Right cardiac atrium (tissue), 5 donors: ENCODE measurements around the gene PRKCA. TPM values are rescaled to one million over a fixed set of nuclear protein-coding genes. Genes with fewer than 3 reads are reported as not detected.

ENCODE experiments used
- ATAC-seq, 2 donors: fragments of 200-7000 bp; cut with Tn5 transposase; one replicate each; pipeline versions ENCODE4 v1.8.0 to v1.9.1; 2020; ENCODE audit warnings: moderate library complexity in 2 of 2, mild to moderate bottlenecking in 1 of 2
- DNase-seq, 3 donors: peaks; one replicate each; pipeline ENCODE4 v3.0.0-alpha.2; 2020
- H3K27ac ChIP-seq: one replicate; pipeline ENCODE4 v1.5.1; 2013; ENCODE audit warnings: mild to moderate bottlenecking, low read length, control low read depth, moderate library complexity
- H3K27me3 ChIP-seq: one replicate; pipeline ENCODE4 v1.6.1; 2013; ENCODE audit not compliant: control insufficient read depth, insufficient read depth
- H3K4me1 ChIP-seq: one replicate; pipeline ENCODE4 v1.6.1; 2013; ENCODE audit warnings: low read length; ENCODE audit not compliant: control insufficient read depth, insufficient read depth
- H3K4me3 ChIP-seq: one replicate; pipeline ENCODE4 v1.5.1; 2013; ENCODE audit warnings: low read length, control low read depth
- H3K9me3 ChIP-seq: one replicate; pipeline ENCODE4 v1.6.1; 2013; ENCODE audit warnings: low read length; ENCODE audit not compliant: control insufficient read depth
- WGBS: extraction: QIAGEN DNeasy Blood & Tissue Kit; methylation state at CpG from one replicate; pipeline ENCODE4 v1.1.7; 2013; 5-methylcytosine and 5-hydroxymethylcytosine counted together
- intact Hi-C, 4 donors: fragments of 100-400 bp; cut with DNase I; formaldehyde crosslinking; loops; one replicate each; pipeline versions ENCODE4 v1.11.0 to v1.14.0; 2022 to 2023
- polyA plus RNA-seq: library from polyadenylated mRNA; stranded (reverse); fragments of 200-250 nt; gene quantifications from one replicate; pipeline ENCODE4 v1.2.3, GENCODE V29; 2013
- total RNA-seq, 4 donors: library from RNA; stranded (reverse); fragmentation: NEBNext Ultra II Directional; extraction: Animal tissue kit (Norgen Biotek cat#: 25700); gene quantifications; one replicate each; pipeline ENCODE4 v1.2.1, GENCODE V29; 2021
- donor health status: healthy with polysubstance abuse.
- donor health status: DM: no; HTN: yes; CAD: no.
- donor health status: DM: no; HTN: no; CAD: no.
- donor health status: DM: no; HTN: yes; CAD: no; lungs with severe emphysema.
- donor health status: DM: yes; HTN: yes; CAD: no.

Gene PRKCA
- total and polyA plus RNA-seq, 5 donors = 2.2 to 8.0 (median 6.8) TPM

DNA sequence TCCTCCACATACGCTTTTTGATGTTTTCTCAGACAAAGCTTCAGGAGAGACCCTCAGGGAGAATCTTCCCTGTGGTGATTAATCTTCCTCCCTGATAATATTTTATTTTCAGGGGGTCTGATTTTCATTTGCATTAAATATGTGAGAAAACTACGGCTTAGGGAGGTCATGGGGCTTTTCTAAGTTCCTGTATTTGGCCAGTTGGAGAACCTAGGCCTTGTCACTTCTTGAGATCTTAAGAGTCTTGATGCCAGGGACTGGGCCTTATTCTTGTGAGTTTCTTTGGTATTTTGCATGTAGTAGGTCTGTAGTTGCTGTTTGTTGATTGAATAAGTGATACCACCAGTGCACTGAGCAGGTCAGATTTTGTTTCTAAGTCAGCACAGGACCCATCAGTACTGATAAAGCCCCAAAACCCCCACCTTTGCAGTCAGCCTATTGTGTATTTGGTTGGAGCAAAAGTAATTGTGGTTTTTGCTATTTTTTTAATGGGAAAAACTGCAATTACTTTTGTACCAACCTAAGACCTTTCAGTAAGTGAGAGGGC lies 130.1 kb downstream of the PRKCA start:
- Histone ChIP-seq H3K4me3 (no peak overlapping the region), H3K27ac (no peak overlapping the region), H3K27me3 (no peaks in the 10 kb centered on the region), H3K4me1 (no peaks in the 10 kb centered on the region), H3K9me3 (no peaks in the 10 kb centered on the region)
- ATAC-seq (no peak), DNase-seq (no peak)
- intact Hi-C loops = no loop called here
- 45% methylated on average over 2 of the region's 2 CpGs for whole genome bisulfite sequencing

DNA sequence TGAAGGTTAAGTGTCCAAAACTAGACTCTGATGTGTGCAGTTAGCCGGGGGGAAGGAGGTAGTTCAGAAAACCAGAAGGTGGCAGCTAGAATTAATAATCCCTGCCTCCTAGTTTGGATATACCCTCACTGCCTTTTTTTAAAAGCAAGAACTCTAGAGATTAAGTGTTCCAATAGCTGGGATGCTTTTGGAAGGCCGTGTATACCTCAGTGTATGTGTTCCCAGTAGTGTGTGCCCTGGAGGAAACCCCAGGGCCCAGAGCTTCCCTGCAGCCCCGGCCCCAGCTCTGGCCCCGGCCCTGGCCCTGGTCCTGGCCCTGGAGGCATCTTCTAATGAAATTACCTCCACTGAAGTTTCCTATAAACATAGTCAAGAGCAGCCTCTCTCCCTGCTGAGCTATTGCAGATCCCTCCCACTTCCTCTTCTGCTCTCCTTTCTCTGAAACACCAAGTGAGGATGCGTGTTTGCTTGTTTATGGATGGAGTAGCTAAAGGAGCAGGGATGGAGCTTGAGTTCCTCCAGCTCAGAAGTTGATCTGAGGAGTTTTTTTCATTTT lies 130.7 kb downstream of the PRKCA start:
- no peak overlapping the region for H3K4me3 ChIP-seq
- intact Hi-C loops = no loop called here
- ATAC-seq (no peak), DNase-seq (no peak)
- H3K27me3 ChIP-seq = no peaks in the 10 kb centered on the region
- H3K4me1 ChIP-seq = no peaks in the 10 kb centered on the region
- no peaks in the 10 kb centered on the region for H3K9me3 ChIP-seq
- no peak overlapping the region for H3K27ac ChIP-seq
- 70% methylated on average over 5 of the region's 5 CpGs for WGBS

DNA sequence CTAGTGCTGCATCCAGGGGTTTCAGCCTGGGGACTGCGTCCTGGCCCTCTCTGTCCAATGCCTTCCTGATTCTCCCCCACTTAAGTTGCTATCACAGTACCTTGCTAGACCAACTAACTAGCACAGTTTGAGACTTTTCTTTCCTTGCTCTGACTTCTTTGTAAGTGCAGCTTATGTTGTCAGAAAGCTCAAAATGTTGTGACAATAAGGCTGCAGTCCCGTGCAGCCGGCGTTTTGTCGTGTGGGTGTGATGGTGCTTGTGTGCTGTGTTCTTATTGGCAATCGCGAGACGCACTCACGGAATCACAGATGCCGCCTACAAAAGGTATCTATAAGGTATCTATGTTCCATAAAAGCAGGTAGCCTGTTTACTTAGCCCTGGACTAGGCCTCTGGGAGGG lies 132.8 kb downstream of the PRKCA start:
- WGBS = 97% methylated on average over 10 of the region's 10 CpGs
- Histone ChIP-seq H3K4me3 (no peak overlapping the region), H3K27me3 (no peaks in the 10 kb centered on the region), H3K27ac (no peak overlapping the region), H3K4me1 (no peaks in the 10 kb centered on the region), H3K9me3 (no peaks in the 10 kb centered on the region)
- ATAC-seq (no peak), DNase-seq (no peak)
- intact Hi-C loops = no loop called here

DNA sequence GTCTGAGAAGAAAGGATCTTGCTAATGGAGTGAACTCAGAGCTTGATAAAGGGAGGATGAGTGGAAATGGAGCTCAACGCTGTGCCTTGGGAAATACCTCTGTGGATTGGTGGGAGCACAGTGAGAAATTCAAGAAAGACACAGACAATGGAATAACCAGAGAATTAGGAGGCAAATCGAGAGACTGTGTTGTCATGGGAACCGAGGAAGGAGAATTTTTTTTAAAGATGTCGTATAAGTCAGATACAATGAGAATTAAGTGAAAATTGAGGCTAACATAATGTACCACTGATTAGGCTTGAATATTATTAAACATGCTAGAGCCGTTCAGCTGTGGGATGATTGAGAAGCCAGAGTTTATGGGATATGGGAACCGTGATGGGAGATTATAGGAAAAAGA lies 134.2 kb downstream of the PRKCA start:
- ATAC-seq (no peak), DNase-seq (no peak)
- 84% methylated on average over 6 of the region's 6 CpGs for WGBS
- Histone ChIP-seq H3K4me1 (no peaks in the 10 kb centered on the region), H3K9me3 (no peaks in the 10 kb centered on the region), H3K27ac (no peak overlapping the region), H3K4me3 (no peak overlapping the region), H3K27me3 (no peaks in the 10 kb centered on the region)
- intact Hi-C loops = no loop called here

DNA sequence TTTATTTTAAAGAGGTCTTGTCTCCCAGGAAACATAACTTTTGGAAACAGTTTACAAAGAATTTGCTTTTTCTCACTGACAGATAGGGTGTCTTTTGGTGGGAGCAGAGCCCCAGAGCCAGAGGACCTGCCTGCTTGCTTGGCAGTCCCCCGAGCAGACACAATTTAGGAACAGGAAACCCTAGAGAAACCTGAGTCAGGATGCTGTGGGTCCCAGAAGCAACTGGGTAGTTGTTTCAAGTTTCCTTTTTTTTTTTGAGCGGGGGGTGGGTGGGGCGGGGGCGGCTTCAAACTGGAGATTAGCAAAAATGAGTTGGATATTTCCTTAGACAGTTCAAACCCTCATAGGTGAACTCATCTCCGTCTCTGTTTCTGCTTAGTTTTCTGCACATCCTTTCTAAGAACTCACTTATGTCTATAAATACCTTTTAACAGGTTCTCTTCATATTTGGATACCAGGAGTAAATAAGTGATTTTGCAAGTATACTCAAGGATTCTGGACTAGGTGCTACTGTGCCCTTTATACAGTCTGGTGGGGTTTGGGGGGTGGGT lies 135.1 kb downstream of the PRKCA start:
- no peaks in the 10 kb centered on the region for H3K9me3 ChIP-seq
- H3K4me1 ChIP-seq = no peaks in the 10 kb centered on the region
- H3K4me3 ChIP-seq = no peak overlapping the region
- H3K27me3 ChIP-seq = no peaks in the 10 kb centered on the region
- intact Hi-C loops = no loop called here
- H3K27ac ChIP-seq = no peak overlapping the region
- 62% methylated on average over 5 of the region's 5 CpGs for WGBS
- DNase-seq = no peak
- ATAC-seq = no peak

DNA sequence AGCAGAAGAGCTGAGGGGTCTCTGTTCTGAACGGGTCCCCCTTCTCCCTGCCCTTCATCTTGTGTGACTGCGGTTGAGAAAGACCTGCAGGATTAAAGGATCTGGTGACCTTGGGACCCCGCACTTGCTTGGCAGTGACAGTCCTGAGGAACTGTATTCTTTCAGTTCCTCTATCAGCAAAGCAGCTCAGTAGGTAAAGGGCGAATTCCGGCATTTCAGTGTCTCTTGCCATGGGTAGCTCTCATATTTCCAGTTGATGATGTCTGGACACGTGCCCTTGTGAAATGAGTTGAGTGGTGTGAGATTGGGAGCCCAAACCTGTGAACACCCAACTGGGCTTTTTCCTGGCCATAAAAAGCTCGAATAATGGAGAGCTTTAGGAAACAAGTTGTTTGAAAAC lies 135.7 kb downstream of the PRKCA start:
- 82% methylated on average over 7 of the region's 7 CpGs for WGBS
- ATAC-seq (no peak), DNase-seq (no peak)
- Histone ChIP-seq H3K4me3 (no peak overlapping the region), H3K4me1 (no peaks in the 10 kb centered on the region), H3K27me3 (no peaks in the 10 kb centered on the region), H3K9me3 (no peaks in the 10 kb centered on the region), H3K27ac (no peak overlapping the region)
- intact Hi-C loops = no loop called here

DNA sequence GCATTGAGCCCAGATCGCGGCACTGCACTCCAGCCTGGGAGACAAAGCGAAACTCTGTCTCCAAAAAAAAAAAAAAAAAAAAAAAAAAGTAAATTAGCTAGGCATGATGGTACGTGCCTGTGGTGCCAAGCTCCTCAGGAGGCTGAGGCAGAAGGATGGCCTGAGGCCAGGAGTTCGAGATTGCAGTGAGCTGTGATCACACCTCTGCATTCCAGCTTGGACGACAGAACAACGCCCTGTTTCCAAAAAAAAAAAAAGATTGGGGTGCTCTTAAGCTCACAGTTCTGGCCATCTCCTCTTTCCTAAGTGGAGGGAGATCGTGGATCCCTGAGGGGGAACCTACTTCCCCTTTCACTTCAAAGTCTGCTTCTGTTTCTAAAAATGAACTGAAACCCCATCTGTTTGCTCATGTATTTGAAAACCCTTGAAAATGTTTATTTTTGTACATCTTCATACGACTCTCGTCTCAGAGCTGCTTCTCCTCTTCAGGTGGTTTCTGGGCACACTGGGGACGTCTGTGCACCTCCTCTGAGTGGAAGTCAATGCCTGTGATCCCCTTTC lies 138.8 kb downstream of the PRKCA start:
- Histone ChIP-seq H3K27me3 (no peaks in the 10 kb centered on the region), H3K27ac (no peak overlapping the region), H3K9me3 (no peaks in the 10 kb centered on the region), H3K4me1 (no peaks in the 10 kb centered on the region), H3K4me3 (no peak overlapping the region)
- no peak for ATAC-seq
- intact Hi-C loops = no loop called here
- 68% methylated on average over 11 of the region's 11 CpGs for WGBS
- DNase-seq = no peak

DNA sequence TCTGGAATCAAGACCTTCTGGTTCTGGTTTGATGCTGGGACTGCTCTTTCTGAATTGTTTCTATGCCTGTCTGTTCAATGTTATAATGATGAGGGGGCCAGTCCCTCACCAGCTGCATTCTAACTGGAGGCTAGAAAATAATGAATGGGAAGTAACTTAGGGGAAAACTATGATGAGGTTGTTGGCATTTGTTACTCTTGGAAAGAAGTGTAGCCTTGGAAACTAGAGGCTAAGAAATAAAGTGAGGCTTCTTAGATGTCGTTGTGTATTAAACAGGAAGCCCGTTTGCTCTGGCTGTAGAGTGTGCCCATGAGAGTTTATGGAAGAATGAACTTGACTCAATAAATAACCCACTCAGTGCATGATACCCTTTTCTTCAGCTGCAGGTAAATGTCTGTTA lies 140.8 kb downstream of the PRKCA start:
- intact Hi-C loops = no loop called here
- DNase-seq (no peak), ATAC-seq (no peak)
- H3K4me3 ChIP-seq = no peak overlapping the region
- no peak overlapping the region for H3K27ac ChIP-seq
- H3K27me3 ChIP-seq = no peaks in the 10 kb centered on the region
- H3K9me3 ChIP-seq = no peaks in the 10 kb centered on the region
- WGBS = 61% methylated on average over 2 of the region's 2 CpGs
- H3K4me1 ChIP-seq = no peaks in the 10 kb centered on the region

DNA sequence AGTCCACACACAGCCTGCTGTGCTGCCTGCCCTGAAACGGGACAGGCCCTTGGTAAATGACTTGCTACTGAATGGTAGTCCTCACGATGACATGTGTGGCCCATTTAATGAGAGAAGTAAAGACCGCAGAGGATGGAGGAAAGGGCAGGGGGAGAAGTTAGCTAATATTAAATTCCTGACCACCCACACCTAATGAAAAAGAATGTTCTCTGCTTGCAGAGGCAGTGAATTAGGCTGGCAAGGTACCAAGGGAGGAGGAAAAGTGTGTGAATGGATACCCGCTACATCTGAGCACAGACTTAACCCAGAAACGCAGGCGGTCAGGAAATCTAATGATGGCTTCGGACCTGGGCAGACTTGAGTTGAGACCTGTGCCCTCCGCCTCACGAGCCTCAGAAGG lies 141.2 kb downstream of the PRKCA start:
- no peak overlapping the region for H3K4me3 ChIP-seq
- H3K27me3 ChIP-seq = no peaks in the 10 kb centered on the region
- ATAC-seq (no peak), DNase-seq (no peak)
- intact Hi-C loops = no loop called here
- no peaks in the 10 kb centered on the region for H3K4me1 ChIP-seq
- no peak overlapping the region for H3K27ac ChIP-seq
- no peaks in the 10 kb centered on the region for H3K9me3 ChIP-seq
- WGBS = 75% methylated on average over 9 of the region's 9 CpGs

DNA sequence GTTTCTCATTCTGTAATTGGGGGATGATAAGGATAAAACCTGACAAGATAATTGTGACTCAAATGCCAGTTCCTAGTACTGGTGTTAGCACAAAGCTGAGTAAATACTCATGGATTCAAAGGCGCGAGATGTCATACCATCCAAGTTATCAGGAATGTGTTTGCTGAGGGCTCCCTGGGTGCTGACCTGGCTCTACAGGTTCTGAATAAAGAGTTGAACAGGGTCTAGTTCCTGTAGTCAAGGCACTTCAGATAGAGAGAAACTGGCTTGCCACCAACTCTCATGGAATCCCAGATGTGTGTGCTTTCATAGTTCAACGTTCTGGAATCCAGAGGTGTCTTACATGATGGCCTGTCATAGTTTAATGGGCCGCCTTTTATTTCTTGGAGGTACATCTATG lies 141.6 kb downstream of the PRKCA start:
- H3K27ac ChIP-seq = no peak overlapping the region
- intact Hi-C loops = no loop called here
- H3K4me1 ChIP-seq = no peaks in the 10 kb centered on the region
- no peak overlapping the region for H3K4me3 ChIP-seq
- H3K27me3 ChIP-seq = no peaks in the 10 kb centered on the region
- no peak for DNase-seq
- H3K9me3 ChIP-seq = no peaks in the 10 kb centered on the region
- no peak for ATAC-seq
- WGBS = 84% methylated on average over 4 of the region's 4 CpGs

DNA sequence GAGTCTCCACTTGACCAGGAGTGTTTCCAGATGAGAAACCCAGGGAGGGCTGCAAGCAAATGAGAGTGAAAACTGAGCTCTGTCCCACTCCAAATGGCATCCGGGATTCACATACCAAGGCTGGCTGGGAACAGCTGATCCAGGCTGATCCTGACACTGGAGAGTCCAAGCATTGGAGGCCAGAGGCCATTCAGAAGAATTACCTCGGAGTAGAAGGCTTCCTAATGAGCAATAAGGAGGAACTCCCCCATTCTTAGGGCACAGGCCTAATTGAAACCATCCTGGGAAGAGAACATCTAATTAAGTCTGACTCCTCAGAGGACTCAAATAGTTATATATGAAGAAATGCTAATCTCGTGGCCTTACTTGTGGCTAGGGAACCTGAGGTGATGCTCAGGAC lies 142.8 kb downstream of the PRKCA start:
- H3K27me3 ChIP-seq = no peaks in the 10 kb centered on the region
- no peaks in the 10 kb centered on the region for H3K9me3 ChIP-seq
- H3K4me1 ChIP-seq = no peaks in the 10 kb centered on the region
- ATAC-seq = no peak
- no peak for DNase-seq
- H3K4me3 ChIP-seq = no peak overlapping the region
- 74% methylated on average over 3 of the region's 3 CpGs for WGBS
- intact Hi-C loops = no loop called here
- no peak overlapping the region for H3K27ac ChIP-seq
